Activated CD8-positive, alpha-beta memory T cell treated with anti-CD3 and anti-CD28 coated beads for 36 hours (primary cell): ENCODE measurements around the gene PPP1R14C. TPM values are rescaled to one million over a fixed set of nuclear protein-coding genes. Genes with fewer than 3 reads are reported as not detected.

Experiments
- CTCF ChIA-PET: fragments of 350-600 bp; sonication (Branson Sonifier 250); formaldehyde crosslinking; loops from one replicate; lab custom pipeline; 2021; ENCODE audit warnings: antibody characterized with exemption; lab: Charles Lee
- POLR2A ChIA-PET: fragments of 350-600 bp; sonication (Branson Sonifier 250); formaldehyde crosslinking; loops from one replicate; lab custom pipeline; 2021; ENCODE audit warnings: antibody characterized with exemption; lab: Charles Lee
- total RNA-seq, 2 experiments: library from RNA; stranded (reverse); gene quantifications; one replicate each; pipeline ENCODE4 v1.2.3, GENCODE V29; 2021

PPP1R14C gene
- total RNA-seq, 2 experiments from 2014 or later: 0.96 to 1.1 TPM

GRCh38 chr6:150298676-150299075, 155.8 kb downstream of the PPP1R14C start:
- POLR2A ChIA-PET: no interaction called here

More at GRCh38 chr6:150298676-150299075, 155.8 kb downstream of the PPP1R14C start:
- CTCF ChIA-PET: no interaction called here

Other genes with a start within 250 kb of the PPP1R14C start
- not detected for gene RAET1E, start 244.9 kb upstream of the PPP1R14C start, total RNA-seq
- gene RAET1G, start 219.9 kb upstream of the PPP1R14C start, total RNA-seq: not detected
- under 1 TPM; 0.65 TPM for gene ULBP2, start 201.0 kb upstream of the PPP1R14C start, total RNA-seq
- gene ULBP1, start 179.1 kb upstream of the PPP1R14C start, total RNA-seq: 1 to 10 TPM; 1.1 to 1.3 TPM
- not detected for gene RAET1L, start 117.5 kb upstream of the PPP1R14C start, total RNA-seq
- gene ULBP3, start 73.9 kb upstream of the PPP1R14C start, total RNA-seq: 1 to 10 TPM in 1 of 2 experiments, under 1 TPM in 1; 0.78 to 1.0 TPM
- gene IYD, start 226.0 kb downstream of the PPP1R14C start, total RNA-seq: not detected